Measurements from ENCODE around the gene OPCML. TPM values are rescaled to one million over a fixed set of nuclear protein-coding genes. Genes with fewer than 3 reads are reported as not detected.

OPCML gene
- 0.21 and 0.26 TPM in 2 replicates for total RNA-seq (2014; rRNA removed; shearing (Covaris generic))

- no peak for DNase-seq
- Histone ChIP-seq H3K36me3 (replicated peaks; ENCODE audit: control insufficient read depth, insufficient read depth, low read length) (no peaks in the 10 kb centered on the region), H3K4me3 (ENCODE audit: insufficient read depth, low read depth, low read length) (peak within 1 kb of the TSS; percentile 69), H3K27me3 (ENCODE audit: control insufficient read depth, insufficient read depth, low read length) (peaks cover 10% of the 10 kb centered on the region)
These were observed at the start of gene OPCML for GRCh38 chr11:133531971-133532651. TSS of gene OPCML (minus strand) at chr11:133532501.

GRCh38 chr11:133581091-133581490, 48.8 kb upstream of the OPCML start:
- DNase-seq = no peak

GRCh38 chr11:133579165-133580031, 47.1 kb upstream of the OPCML start:
- Histone ChIP-seq H3K36me3 (replicated peaks; ENCODE audit: control insufficient read depth, insufficient read depth, low read length) (no peaks in the 10 kb centered on the region), H3K27me3 (ENCODE audit: control insufficient read depth, insufficient read depth, low read length) (no peaks in the 10 kb centered on the region; the same call in 1 of the 2 replicates), H3K4me3 (ENCODE audit: insufficient read depth, low read depth, low read length) (no peak overlapping the region)
- peak; percentile 76 for DNase-seq

More at GRCh38 chr11:133581091-133581490, 48.8 kb upstream of the OPCML start:
- no peak overlapping the region for H3K4me3 ChIP-seq (ENCODE audit: insufficient read depth, low read depth, low read length)
- no peaks in the 10 kb centered on the region for H3K36me3 ChIP-seq (replicated peaks; ENCODE audit: control insufficient read depth, insufficient read depth, low read length)
- H3K27me3 ChIP-seq (ENCODE audit: control insufficient read depth, insufficient read depth, low read length) = no peaks in the 10 kb centered on the region; the same call in 1 of the 2 replicates

GRCh38 chr11:133577403-133577802, 45.1 kb upstream of the OPCML start:
- Histone ChIP-seq H3K36me3 (replicated peaks; ENCODE audit: control insufficient read depth, insufficient read depth, low read length) (no peaks in the 10 kb centered on the region), H3K27me3 (ENCODE audit: control insufficient read depth, insufficient read depth, low read length) (no peaks in the 10 kb centered on the region; the same call in 1 of the 2 replicates), H3K4me3 (ENCODE audit: insufficient read depth, low read depth, low read length) (no peak overlapping the region)
- no peak for DNase-seq

- H3K27me3 ChIP-seq (ENCODE audit: control insufficient read depth, insufficient read depth, low read length) = no peaks in the 10 kb centered on the region; the same call in 1 of the 2 replicates
- DNase-seq = peak; percentile 76
These were observed 44.0 kb upstream of the OPCML start for GRCh38 chr11:133576351-133576750.

DNA sequence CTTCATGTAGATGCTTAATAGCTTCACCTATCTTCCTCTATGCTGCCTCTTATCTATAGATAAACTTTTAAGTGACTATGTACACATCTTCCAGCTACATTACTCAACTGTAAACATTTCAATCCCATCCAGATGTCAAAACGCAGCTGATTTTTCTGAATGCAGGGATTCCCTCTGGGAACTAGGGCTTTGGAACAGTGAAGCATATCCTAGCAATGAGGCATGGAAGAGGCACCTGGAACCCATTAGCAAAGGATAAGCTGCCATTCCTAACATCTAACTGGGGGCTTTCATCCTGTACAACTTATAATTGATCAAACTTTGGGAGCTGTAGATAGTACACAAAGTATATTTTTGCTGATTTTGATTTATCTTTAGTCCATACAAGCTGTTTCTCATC, 40.8 kb upstream of the OPCML start:
- Histone ChIP-seq H3K36me3 (replicated peaks; ENCODE audit: control insufficient read depth, insufficient read depth, low read length) (no peaks in the 10 kb centered on the region), H3K27me3 (ENCODE audit: control insufficient read depth, insufficient read depth, low read length) (no peaks in the 10 kb centered on the region), H3K4me3 (ENCODE audit: insufficient read depth, low read depth, low read length) (no peak overlapping the region)
- no peak for DNase-seq

More at GRCh38 chr11:133576351-133576750, 44.0 kb upstream of the OPCML start:
- Histone ChIP-seq H3K4me3 (ENCODE audit: insufficient read depth, low read depth, low read length) (no peak overlapping the region), H3K36me3 (replicated peaks; ENCODE audit: control insufficient read depth, insufficient read depth, low read length) (no peaks in the 10 kb centered on the region)

DNA sequence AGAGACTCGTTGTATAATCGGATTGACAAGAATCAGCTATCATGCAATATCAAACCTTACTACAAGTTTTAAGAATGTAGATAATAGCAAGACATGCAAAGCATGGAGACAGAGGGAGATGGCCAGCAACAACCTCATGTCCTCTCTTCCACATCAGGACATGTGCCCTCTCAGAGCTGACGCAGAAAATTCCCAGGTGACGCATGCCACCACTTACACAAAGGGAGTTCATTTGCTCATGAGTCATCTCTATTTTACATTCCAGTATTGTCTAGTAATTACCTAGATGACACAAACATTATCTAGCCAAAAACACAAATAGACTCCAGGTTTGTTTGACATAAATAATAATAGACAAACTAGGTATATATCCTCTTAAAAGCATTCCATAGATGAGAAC, 38.1 kb upstream of the OPCML start:
- Histone ChIP-seq H3K4me3 (ENCODE audit: insufficient read depth, low read depth, low read length) (no peak overlapping the region), H3K36me3 (replicated peaks; ENCODE audit: control insufficient read depth, insufficient read depth, low read length) (no peaks in the 10 kb centered on the region), H3K27me3 (ENCODE audit: control insufficient read depth, insufficient read depth, low read length) (no peaks in the 10 kb centered on the region)
- no peak for DNase-seq

DNA sequence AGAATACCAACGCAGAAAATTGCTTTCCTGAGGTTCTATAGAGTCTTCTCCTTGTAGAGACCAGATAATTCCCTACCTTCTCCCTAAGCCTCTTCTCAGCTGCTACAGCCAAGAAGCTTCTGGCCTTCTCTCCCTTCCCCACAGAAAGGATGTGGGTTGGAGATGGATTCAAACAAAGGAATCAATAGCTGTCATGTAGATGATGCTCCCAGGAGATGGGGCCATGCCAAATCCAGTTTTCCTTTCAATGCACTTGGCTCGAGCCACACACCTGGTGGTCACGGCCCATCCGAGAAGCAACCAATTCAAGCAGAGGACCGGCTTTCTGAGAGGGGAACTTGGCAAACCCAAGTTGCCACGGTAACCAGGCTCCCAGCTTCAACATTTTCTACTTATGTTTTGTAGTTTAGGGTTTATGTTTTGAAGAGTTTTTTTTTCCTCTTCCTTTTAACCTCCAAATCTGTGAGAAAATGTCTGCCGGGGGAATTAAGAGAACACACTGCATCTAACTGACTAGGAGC, 31.3 kb upstream of the OPCML start:
- Histone ChIP-seq H3K36me3 (replicated peaks; ENCODE audit: control insufficient read depth, insufficient read depth, low read length) (no peaks in the 10 kb centered on the region), H3K27me3 (ENCODE audit: control insufficient read depth, insufficient read depth, low read length) (no peaks in the 10 kb centered on the region), H3K4me3 (ENCODE audit: insufficient read depth, low read depth, low read length) (no peak overlapping the region)
- DNase-seq = no peak

DNA sequence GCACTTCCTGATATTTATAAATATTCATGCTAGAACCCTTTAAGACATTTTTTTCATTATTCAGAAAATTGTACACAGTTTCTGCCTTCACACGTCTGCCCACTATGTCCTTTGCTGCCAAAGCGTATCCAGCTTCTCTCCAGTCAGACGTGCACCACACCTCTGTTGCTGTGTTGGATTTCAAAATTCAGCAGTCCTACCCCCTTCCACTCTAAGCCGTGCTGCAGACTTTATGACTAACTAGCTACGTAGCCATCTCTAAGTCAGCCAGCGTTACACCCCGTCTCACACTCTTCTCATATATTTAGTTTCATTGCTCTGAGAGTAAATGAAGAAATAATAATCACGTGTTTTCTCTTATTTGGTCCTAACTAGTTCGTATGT, 28.2 kb upstream of the OPCML start:
- Histone ChIP-seq H3K36me3 (replicated peaks; ENCODE audit: control insufficient read depth, insufficient read depth, low read length) (no peaks in the 10 kb centered on the region), H3K27me3 (ENCODE audit: control insufficient read depth, insufficient read depth, low read length) (no peaks in the 10 kb centered on the region), H3K4me3 (ENCODE audit: insufficient read depth, low read depth, low read length) (no peak overlapping the region)
- DNase-seq = no peak

- no peaks in the 10 kb centered on the region for H3K27me3 ChIP-seq (ENCODE audit: control insufficient read depth, insufficient read depth, low read length)
- no peak overlapping the region for H3K4me3 ChIP-seq (ENCODE audit: insufficient read depth, low read depth, low read length)
- DNase-seq = no peak
- no peaks in the 10 kb centered on the region for H3K36me3 ChIP-seq (replicated peaks; ENCODE audit: control insufficient read depth, insufficient read depth, low read length)
These were observed 27.7 kb upstream of the OPCML start for GRCh38 chr11:133559833-133560471.

- H3K4me3 ChIP-seq (ENCODE audit: insufficient read depth, low read depth, low read length) = no peak overlapping the region
- H3K36me3 ChIP-seq (replicated peaks; ENCODE audit: control insufficient read depth, insufficient read depth, low read length) = no peaks in the 10 kb centered on the region
- DNase-seq = no peak
- H3K27me3 ChIP-seq (ENCODE audit: control insufficient read depth, insufficient read depth, low read length) = no peaks in the 10 kb centered on the region
These were observed 27.1 kb upstream of the OPCML start for GRCh38 chr11:133559382-133559781.

DNA sequence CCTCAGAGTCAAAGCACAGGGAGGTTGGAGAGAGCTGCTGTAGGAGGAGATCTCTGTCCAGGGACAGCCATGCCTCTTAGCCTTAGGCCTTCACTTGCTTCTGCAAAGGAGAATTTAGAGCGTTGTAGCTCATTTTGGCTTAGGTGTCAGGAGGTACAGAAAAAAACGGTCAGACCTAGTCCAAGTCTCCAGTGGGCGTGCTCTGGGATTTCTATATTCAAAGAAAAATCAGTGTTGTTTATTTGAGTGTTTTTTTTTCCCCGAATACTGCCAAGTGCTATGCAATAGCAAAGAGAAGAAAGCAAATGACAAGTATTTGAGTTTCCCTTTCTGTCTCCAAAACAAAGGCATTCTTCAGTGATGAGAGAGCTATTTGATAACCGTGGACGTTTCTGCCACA, 22.7 kb upstream of the OPCML start:
- no peaks in the 10 kb centered on the region for H3K27me3 ChIP-seq (ENCODE audit: control insufficient read depth, insufficient read depth, low read length)
- no peak overlapping the region for H3K4me3 ChIP-seq (ENCODE audit: insufficient read depth, low read depth, low read length)
- no peaks in the 10 kb centered on the region for H3K36me3 ChIP-seq (replicated peaks; ENCODE audit: control insufficient read depth, insufficient read depth, low read length)
- no peak for DNase-seq

- Histone ChIP-seq H3K27me3 (ENCODE audit: control insufficient read depth, insufficient read depth, low read length) (no peaks in the 10 kb centered on the region), H3K4me3 (ENCODE audit: insufficient read depth, low read depth, low read length) (no peak overlapping the region), H3K36me3 (replicated peaks; ENCODE audit: control insufficient read depth, insufficient read depth, low read length) (no peaks in the 10 kb centered on the region)
- DNase-seq = no peak
These were observed 21.8 kb upstream of the OPCML start for GRCh38 chr11:133553885-133554740.

DNA sequence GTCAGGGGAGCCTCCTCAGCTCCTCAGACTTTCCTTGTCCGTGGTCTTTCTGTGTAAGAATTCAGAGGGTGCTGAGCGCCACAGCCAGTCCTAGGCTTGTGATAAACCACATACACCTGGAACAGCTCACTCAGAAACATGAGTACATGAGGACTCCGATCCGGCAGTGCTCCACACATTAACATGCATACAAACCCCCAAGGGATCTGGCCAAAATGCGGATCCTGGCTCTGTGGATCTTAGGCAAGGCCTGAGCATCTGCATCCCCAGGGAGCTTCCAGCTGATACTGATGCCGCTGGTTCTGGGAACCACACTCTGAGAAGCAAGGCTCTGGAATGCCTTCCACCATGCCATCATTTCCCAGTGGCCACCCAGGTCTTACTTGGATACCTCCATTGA, 20.6 kb upstream of the OPCML start:
- Histone ChIP-seq H3K27me3 (ENCODE audit: control insufficient read depth, insufficient read depth, low read length) (no peaks in the 10 kb centered on the region), H3K36me3 (replicated peaks; ENCODE audit: control insufficient read depth, insufficient read depth, low read length) (no peaks in the 10 kb centered on the region), H3K4me3 (ENCODE audit: insufficient read depth, low read depth, low read length) (no peak overlapping the region)
- no peak for DNase-seq

Data from H7 (cell line).